ENCODE data around the gene ZBTB16. TPM values are rescaled to one million over a fixed set of nuclear protein-coding genes. Genes with fewer than 3 reads are reported as not detected.

The ZBTB16 gene
- total and polyA plus RNA-seq, 7 donors, result 9.9 to 197 (median 99.5) TPM

GRCh38 chr11:114251815-114252337, 192.4 kb downstream of the ZBTB16 start:
- peak; percentile 63 for DNase-seq
- H3K4me3 ChIP-seq, result no peak overlapping the region
- H3K36me3 ChIP-seq, result peaks cover 57 to 88% (median 66%) of the 10 kb centered on the region in 4 donors
- peaks cover 0 to 13% (median 11%) of the 10 kb centered on the region in 4 donors for H3K4me1 ChIP-seq
- intact Hi-C loops (cut with DNase I), result no loop called here
- H3K9me3 ChIP-seq, result no peaks in the 10 kb centered on the region
- TF ChIP-seq POLR2A (IDR thresholded peaks at IDR 0.05), result no peak
- TF ChIP-seq, protein P1, sequence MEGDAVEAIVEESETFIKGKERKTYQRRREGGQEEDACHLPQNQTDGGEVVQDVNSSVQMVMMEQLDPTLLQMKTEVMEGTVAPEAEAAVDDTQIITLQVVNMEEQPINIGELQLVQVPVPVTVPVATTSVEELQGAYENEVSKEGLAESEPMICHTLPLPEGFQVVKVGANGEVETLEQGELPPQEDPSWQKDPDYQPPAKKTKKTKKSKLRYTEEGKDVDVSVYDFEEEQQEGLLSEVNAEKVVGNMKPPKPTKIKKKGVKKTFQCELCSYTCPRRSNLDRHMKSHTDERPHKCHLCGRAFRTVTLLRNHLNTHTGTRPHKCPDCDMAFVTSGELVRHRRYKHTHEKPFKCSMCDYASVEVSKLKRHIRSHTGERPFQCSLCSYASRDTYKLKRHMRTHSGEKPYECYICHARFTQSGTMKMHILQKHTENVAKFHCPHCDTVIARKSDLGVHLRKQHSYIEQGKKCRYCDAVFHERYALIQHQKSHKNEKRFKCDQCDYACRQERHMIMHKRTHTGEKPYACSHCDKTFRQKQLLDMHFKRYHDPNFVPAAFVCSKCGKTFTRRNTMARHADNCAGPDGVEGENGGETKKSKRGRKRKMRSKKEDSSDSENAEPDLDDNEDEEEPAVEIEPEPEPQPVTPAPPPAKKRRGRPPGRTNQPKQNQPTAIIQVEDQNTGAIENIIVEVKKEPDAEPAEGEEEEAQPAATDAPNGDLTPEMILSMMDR (IDR thresholded peaks at IDR 0.05), result no peak
- no peak for TF ChIP-seq POLR2AphosphoS5 (IDR thresholded peaks at IDR 0.05)
- TF ChIP-seq EP300 (IDR thresholded peaks at IDR 0.05), result no peak
- peak overlapping the region; percentile 11 to 55 (median 31) for H3K27ac ChIP-seq
- 76 to 91% methylated on average over 9 of the region's 9 CpGs for WGBS, 2 donors
- no peaks in the 10 kb centered on the region for H3K27me3 ChIP-seq

DNA sequence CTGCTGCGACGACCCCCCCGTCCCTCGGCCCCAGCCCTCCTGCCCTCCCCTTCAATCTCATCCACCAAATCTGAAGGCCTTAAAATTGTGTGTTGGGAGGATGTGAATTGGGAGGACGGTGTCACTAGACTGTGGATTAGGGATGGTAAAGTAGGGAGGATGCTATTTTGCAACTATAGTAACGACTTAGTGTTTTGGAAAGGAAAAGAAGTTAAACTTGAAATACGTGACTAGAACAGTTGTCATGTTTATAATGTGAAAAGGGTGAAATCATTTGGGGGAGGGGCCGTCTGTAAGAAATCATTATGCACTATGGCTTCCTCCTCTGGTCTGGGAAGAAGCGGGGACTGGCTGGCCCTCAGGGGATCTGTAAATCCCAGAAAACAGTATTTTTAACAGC, 193.3 kb downstream of the ZBTB16 start:
- Histone ChIP-seq H3K4me3 (no peak overlapping the region), H3K36me3 (peaks cover 49 to 79% (median 60%) of the 10 kb centered on the region in 4 donors), H3K27ac (peak overlapping the region in 3 of 4 donors; percentile 27 to 55 (median 35)), H3K4me1 (peaks cover 0 to 22% (median 20%) of the 10 kb centered on the region in 4 donors), H3K27me3 (no peaks in the 10 kb centered on the region), H3K9me3 (no peaks in the 10 kb centered on the region)
- no peak for DNase-seq
- intact Hi-C loops (cut with DNase I), result no loop called here
- 83 to 88% methylated on average over 9 of the region's 9 CpGs for WGBS, 2 donors
- TF ChIP-seq, protein P1 (IDR thresholded peaks at IDR 0.05), result no peak
- no peak for TF ChIP-seq EP300 (IDR thresholded peaks at IDR 0.05)

- 75 to 86% methylated on average over 2 of the region's 2 CpGs for WGBS, 2 donors
- no peaks in the 10 kb centered on the region for H3K9me3 ChIP-seq
- H3K36me3 ChIP-seq, result peaks cover 39 to 69% (median 51%) of the 10 kb centered on the region in 4 donors
- no peak overlapping the region for H3K4me3 ChIP-seq
- TF ChIP-seq POLR2AphosphoS5 (IDR thresholded peaks at IDR 0.05) (no peak), EP300 (IDR thresholded peaks at IDR 0.05) (no peak), POLR2A (IDR thresholded peaks at IDR 0.05) (no peak)
- TF ChIP-seq, protein P1 (IDR thresholded peaks at IDR 0.05), result no peak
- intact Hi-C loops (cut with DNase I), result no loop called here
- peak overlapping the region in 1 of 4 donors; percentile 55 for H3K27ac ChIP-seq
- no peaks in the 10 kb centered on the region for H3K27me3 ChIP-seq
- peaks cover 0 to 32% (median 30%) of the 10 kb centered on the region in 4 donors for H3K4me1 ChIP-seq
- no peak for DNase-seq
These were observed 194.3 kb downstream of the ZBTB16 start for GRCh38 chr11:114253771-114254170.

- Histone ChIP-seq H3K27me3 (no peaks in the 10 kb centered on the region), H3K4me1 (peaks cover 0 to 41% (median 38%) of the 10 kb centered on the region in 4 donors), H3K9me3 (no peaks in the 10 kb centered on the region), H3K36me3 (peaks cover 35 to 64% (median 47%) of the 10 kb centered on the region in 4 donors), H3K27ac (peak overlapping the region in 2 of 4 donors; percentile 16 to 41), H3K4me3 (no peak overlapping the region)
- no peak for DNase-seq
- TF ChIP-seq POLR2A (IDR thresholded peaks at IDR 0.05) (no peak), POLR2AphosphoS5 (IDR thresholded peaks at IDR 0.05) (peak in 1 of 4 donors; percentile 36)
- intact Hi-C loops (cut with DNase I), result loop anchor here (5.0 kb wide), 3 partner anchors 57 to 92 kb away; no protein-coding TSS in a partner anchor
- WGBS, 2 donors, result 94 to 95% methylated on average over 14 of the region's 14 CpGs
These were observed 195.1 kb downstream of the ZBTB16 start for GRCh38 chr11:114254571-114255146.

GRCh38 chr11:114255289-114255688, 195.8 kb downstream of the ZBTB16 start:
- H3K9me3 ChIP-seq, result no peaks in the 10 kb centered on the region
- H3K36me3 ChIP-seq, result peaks cover 29 to 58% (median 42%) of the 10 kb centered on the region in 4 donors
- TF ChIP-seq EP300 (IDR thresholded peaks at IDR 0.05), result no peak
- TF ChIP-seq, protein P1 (IDR thresholded peaks at IDR 0.05), result no peak
- TF ChIP-seq POLR2AphosphoS5 (IDR thresholded peaks at IDR 0.05), result no peak
- TF ChIP-seq POLR2A (IDR thresholded peaks at IDR 0.05), result no peak
- H3K27ac ChIP-seq, result peak overlapping the region in 2 of 4 donors; percentile 12 to 16
- WGBS, 2 donors, result 92 to 93% methylated on average over 11 of the region's 11 CpGs
- no peak for DNase-seq
- peaks cover 0 to 47% (median 43%) of the 10 kb centered on the region in 4 donors for H3K4me1 ChIP-seq
- H3K27me3 ChIP-seq, result no peaks in the 10 kb centered on the region
- intact Hi-C loops (cut with DNase I), result loop anchor here (5.0 kb wide), 3 partner anchors 58 to 93 kb away; no protein-coding TSS in a partner anchor
- H3K4me3 ChIP-seq, result no peak overlapping the region

Data from sigmoid colon (tissue), 7 donors.